GM19025 (cell line): ENCODE measurements around the gene PRR36.
A peak's percentile ranks its signal among the peaks of the same experiment; 100 is the strongest.

Source experiments
- ATAC-seq: cut with Tn5 transposase; IDR thresholded peaks from one replicate; pipeline ENCODE4 v1.9.1; 2021; ENCODE audit warnings: mild to moderate bottlenecking, low read depth, moderate library complexity; ENCODE audit not compliant: unreplicated experiment

Gene PRR36

GRCh38 chr19:7914099-7914498 lies 39.9 kb upstream of the PRR36 start:
- ATAC-seq = no peak

GRCh38 chr19:7913652-7914051 lies 39.5 kb upstream of the PRR36 start:
- ATAC-seq = no peak

GRCh38 chr19:7912697-7913564 lies 38.7 kb upstream of the PRR36 start:
- ATAC-seq = no peak

- no peak for ATAC-seq
Observed at GRCh38 chr19:7912144-7912696, 38.0 kb upstream of the PRR36 start.

- no peak for ATAC-seq
Observed at GRCh38 chr19:7911508-7912143, 37.4 kb upstream of the PRR36 start.

- ATAC-seq = no peak
Observed at GRCh38 chr19:7910321-7911161, 36.4 kb upstream of the PRR36 start.

- no peak for ATAC-seq
Observed at GRCh38 chr19:7909471-7910067, 35.4 kb upstream of the PRR36 start.

- ATAC-seq = no peak
Observed at GRCh38 chr19:7908742-7909461, 34.7 kb upstream of the PRR36 start.

GRCh38 chr19:7908078-7908699 lies 34.0 kb upstream of the PRR36 start:
- no peak for ATAC-seq

- no peak for ATAC-seq
Observed at GRCh38 chr19:7907544-7907943, 33.4 kb upstream of the PRR36 start.

GRCh38 chr19:7907122-7907521 lies 32.9 kb upstream of the PRR36 start:
- no peak for ATAC-seq

- no peak for ATAC-seq
Observed at GRCh38 chr19:7905859-7906258, 31.7 kb upstream of the PRR36 start.

- ATAC-seq = no peak
Observed at GRCh38 chr19:7905268-7905667, 31.1 kb upstream of the PRR36 start.

- peak; percentile 26 for ATAC-seq
Observed at GRCh38 chr19:7904074-7905020, 30.2 kb upstream of the PRR36 start.

GRCh38 chr19:7903244-7904073 lies 29.3 kb upstream of the PRR36 start, which contains the start of gene MAP2K7:
MAP2K7 (plus strand) TSS chr19:7903877; CDS start chr19:7903945, 68 bp downstream.
- ATAC-seq = peak; percentile 89

- no peak for ATAC-seq
Observed at GRCh38 chr19:7902796-7903243, 28.6 kb upstream of the PRR36 start.

GRCh38 chr19:7901337-7901736 lies 27.1 kb upstream of the PRR36 start:
- ATAC-seq = no peak
